HG03571 (cell line): ENCODE results near the gene CTNNA3.

Experiments
- ATAC-seq: cut with Tn5 transposase; IDR thresholded peaks from one replicate; pipeline ENCODE4 v1.9.1; 2021; ENCODE audit not compliant: unreplicated experiment

The CTNNA3 gene

GRCh38 chr10:66888237-66888636, 807.8 kb downstream of the CTNNA3 start:
- ATAC-seq, result no peak

GRCh38 chr10:66886848-66887247, 809.1 kb downstream of the CTNNA3 start:
- no peak for ATAC-seq

GRCh38 chr10:66882271-66882670, 813.7 kb downstream of the CTNNA3 start:
- no peak for ATAC-seq

- no peak for ATAC-seq
These were observed 814.2 kb downstream of the CTNNA3 start for GRCh38 chr10:66881814-66882213.

- no peak for ATAC-seq
These were observed 815.2 kb downstream of the CTNNA3 start for GRCh38 chr10:66880826-66881225.

GRCh38 chr10:66880292-66880691, 815.7 kb downstream of the CTNNA3 start:
- ATAC-seq, result no peak

- ATAC-seq, result no peak
These were observed 818.6 kb downstream of the CTNNA3 start for GRCh38 chr10:66877361-66877760.

GRCh38 chr10:66869635-66870034, 826.4 kb downstream of the CTNNA3 start:
- no peak for ATAC-seq

GRCh38 chr10:66862687-66863258, 833.2 kb downstream of the CTNNA3 start:
- no peak for ATAC-seq

GRCh38 chr10:66860376-66860945, 835.5 kb downstream of the CTNNA3 start:
- no peak for ATAC-seq

GRCh38 chr10:66852811-66853210, 843.2 kb downstream of the CTNNA3 start:
- no peak for ATAC-seq

GRCh38 chr10:66848856-66849255, 847.1 kb downstream of the CTNNA3 start:
- no peak for ATAC-seq

GRCh38 chr10:66844176-66844942, 851.6 kb downstream of the CTNNA3 start:
- ATAC-seq, result no peak

GRCh38 chr10:66843396-66843795, 852.6 kb downstream of the CTNNA3 start:
- ATAC-seq, result no peak

- ATAC-seq, result no peak
These were observed 853.1 kb downstream of the CTNNA3 start for GRCh38 chr10:66842867-66843266.

GRCh38 chr10:66842371-66842770, 853.6 kb downstream of the CTNNA3 start:
- no peak for ATAC-seq

GRCh38 chr10:66838656-66839055, 857.3 kb downstream of the CTNNA3 start:
- ATAC-seq, result no peak

- no peak for ATAC-seq
These were observed 858.0 kb downstream of the CTNNA3 start for GRCh38 chr10:66837990-66838389.

GRCh38 chr10:66837335-66837734, 858.7 kb downstream of the CTNNA3 start:
- ATAC-seq, result no peak

GRCh38 chr10:66836771-66837170, 859.2 kb downstream of the CTNNA3 start:
- ATAC-seq, result no peak

- ATAC-seq, result no peak
These were observed 859.9 kb downstream of the CTNNA3 start for GRCh38 chr10:66836057-66836456.

GRCh38 chr10:66835400-66835799, 860.6 kb downstream of the CTNNA3 start:
- ATAC-seq, result no peak
